ENCODE data around the gene BLOC1S3.
A peak's percentile ranks its signal among the peaks of the same experiment; 100 is the strongest.

The BLOC1S3 gene, protein sequence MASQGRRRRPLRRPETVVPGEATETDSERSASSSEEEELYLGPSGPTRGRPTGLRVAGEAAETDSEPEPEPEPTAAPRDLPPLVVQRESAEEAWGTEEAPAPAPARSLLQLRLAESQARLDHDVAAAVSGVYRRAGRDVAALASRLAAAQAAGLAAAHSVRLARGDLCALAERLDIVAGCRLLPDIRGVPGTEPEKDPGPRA
- 6.3 to 15.5 reads per million in 2 experiments for total RNA-seq

- peak; percentile 100 for DNase-seq (ENCODE audit: low read depth)
These were observed at the start of gene BLOC1S3 for GRCh38 chr19:45178262-45179071. Gene BLOC1S3, plus strand, starts transcription at chr19:45178784. Its CDS starts 513 bp downstream, at chr19:45179297.

DNA sequence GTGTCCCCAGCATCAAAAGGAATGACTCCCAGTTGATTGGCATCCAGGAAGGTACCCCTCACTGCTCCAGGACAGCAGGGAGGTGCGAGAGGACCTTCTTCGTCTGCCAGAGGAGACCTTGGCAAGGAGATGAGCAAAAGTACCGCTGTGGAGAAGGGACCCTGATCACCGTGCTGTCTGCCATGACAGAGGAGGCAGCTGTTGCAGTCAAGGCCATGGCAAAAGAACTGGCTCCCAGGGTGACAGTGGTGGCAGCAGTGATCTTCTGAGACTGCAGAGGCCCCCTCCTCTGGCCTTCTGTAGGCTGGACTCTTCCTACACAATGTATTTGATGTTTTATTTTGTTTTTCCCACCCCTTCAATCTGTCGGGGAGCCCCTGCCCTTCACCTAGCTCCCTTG, 49.8 kb upstream of the BLOC1S3 start:
- DNase-seq (ENCODE audit: low read depth), result no peak

GRCh38 chr19:45130236-45130635, 48.3 kb upstream of the BLOC1S3 start:
- DNase-seq (ENCODE audit: low read depth), result no peak

- no peak for DNase-seq (ENCODE audit: low read depth)
These were observed 47.5 kb upstream of the BLOC1S3 start for GRCh38 chr19:45130888-45131615.

GRCh38 chr19:45133661-45134060, 44.9 kb upstream of the BLOC1S3 start:
- DNase-seq (ENCODE audit: low read depth), result no peak

- DNase-seq (ENCODE audit: low read depth), result no peak
These were observed 43.3 kb upstream of the BLOC1S3 start for GRCh38 chr19:45135176-45135885.

- DNase-seq (ENCODE audit: low read depth), result no peak
These were observed 41.9 kb upstream of the BLOC1S3 start for GRCh38 chr19:45136507-45137178.

GRCh38 chr19:45137179-45137761, 41.3 kb upstream of the BLOC1S3 start:
- no peak for DNase-seq (ENCODE audit: low read depth)

- DNase-seq (ENCODE audit: low read depth), result no peak
These were observed 40.3 kb upstream of the BLOC1S3 start for GRCh38 chr19:45138303-45138751.

DNA sequence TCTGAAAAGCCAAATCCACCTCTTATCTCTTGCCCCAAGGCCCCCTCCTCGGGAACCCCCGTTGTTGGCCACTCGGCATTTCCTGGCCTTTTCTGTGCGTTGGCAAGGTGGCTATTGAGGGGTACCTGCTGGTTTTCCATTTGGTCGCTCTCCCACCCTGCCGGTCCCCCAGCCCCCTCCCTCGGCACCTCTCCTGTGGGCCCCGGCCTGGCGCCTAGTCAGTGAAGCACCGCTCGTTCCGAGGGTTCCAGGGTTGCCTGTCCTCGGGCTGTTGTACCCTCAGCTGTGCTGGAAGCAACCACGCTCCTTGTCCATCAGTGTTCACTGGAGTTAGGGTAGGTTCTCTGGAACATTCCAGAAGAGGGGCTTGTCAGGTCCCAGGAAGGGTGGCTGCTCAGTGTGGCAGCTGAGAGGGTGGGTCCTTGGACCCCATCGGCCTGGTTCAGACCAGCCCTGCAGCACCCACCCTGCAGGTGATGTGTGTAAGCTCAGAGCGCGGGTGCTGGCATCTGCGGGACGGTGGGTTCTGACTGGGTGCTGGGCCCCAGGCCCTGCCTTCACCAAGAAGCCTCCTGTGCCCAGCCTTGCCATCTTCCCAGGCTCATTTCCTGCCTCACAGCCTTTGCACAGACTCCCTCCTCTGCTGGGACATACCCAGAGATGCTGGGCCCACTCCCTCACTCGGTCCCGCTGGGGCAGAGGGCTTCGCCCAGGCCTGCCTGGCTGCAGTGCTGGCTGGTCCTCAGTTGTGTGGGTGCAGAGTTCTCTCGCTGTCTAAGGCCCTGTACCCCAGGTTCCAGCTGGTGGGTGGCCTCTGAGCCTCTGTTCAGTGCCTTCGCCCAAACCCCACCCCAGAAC, 39.1 kb upstream of the BLOC1S3 start:
- no peak for DNase-seq (ENCODE audit: low read depth)

DNA sequence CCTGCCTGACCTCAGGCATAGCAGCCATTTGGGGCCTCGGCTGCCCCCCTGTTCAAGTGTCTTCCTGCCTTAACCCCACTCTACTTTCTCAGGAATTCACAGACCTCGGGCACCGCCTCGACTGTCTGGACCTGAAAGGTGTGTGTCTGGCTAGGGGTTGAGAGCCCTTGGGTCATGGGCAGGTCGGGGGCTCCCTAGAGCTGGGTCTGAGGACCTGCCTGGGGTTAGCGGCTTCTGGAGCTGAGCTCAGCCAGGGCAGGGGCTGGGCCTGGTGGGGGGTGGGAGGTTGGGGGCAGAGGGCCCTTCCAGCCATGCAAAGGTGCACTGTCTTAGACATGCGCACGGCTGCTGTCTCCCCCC, 38.5 kb upstream of the BLOC1S3 start:
- DNase-seq (ENCODE audit: low read depth), result no peak

- no peak for DNase-seq (ENCODE audit: low read depth)
These were observed 38.1 kb upstream of the BLOC1S3 start for GRCh38 chr19:45140533-45140932.

- no peak for DNase-seq (ENCODE audit: low read depth)
These were observed 37.2 kb upstream of the BLOC1S3 start for GRCh38 chr19:45141203-45141900.

DNA sequence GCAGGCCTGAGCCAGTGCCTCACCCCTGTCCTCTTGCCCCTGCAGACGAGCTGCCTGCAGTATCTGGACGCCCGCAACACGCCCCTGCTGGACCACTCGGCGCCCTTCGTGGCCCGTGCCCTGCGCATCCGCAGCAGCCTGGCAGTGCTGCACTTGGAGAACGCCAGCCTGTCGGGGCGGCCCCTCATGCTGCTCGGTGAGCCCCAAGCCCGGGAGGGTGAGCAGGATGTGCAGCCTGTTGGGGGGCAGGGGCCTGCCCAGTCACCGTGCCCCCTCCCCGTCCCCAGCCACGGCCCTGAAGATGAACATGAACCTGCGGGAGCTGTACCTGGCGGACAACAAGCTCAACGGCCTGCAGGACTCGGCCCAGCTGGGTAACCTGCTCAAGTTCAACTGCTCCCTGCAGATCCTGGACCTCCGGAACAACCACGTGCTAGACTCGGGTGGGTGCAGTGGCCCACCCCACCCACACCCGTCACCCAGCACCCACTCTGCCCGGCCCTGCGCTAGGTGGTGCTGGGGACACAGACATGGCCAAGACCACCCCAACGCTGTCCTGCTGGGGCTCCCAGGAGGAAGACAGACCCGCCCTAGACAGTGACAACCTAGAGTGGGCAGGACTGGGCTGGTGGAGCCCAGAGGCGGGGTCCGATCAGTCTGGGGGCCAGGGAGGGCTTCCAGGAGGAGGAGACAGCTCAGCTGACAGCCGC, 36.4 kb upstream of the BLOC1S3 start:
- no peak for DNase-seq (ENCODE audit: low read depth)

DNA sequence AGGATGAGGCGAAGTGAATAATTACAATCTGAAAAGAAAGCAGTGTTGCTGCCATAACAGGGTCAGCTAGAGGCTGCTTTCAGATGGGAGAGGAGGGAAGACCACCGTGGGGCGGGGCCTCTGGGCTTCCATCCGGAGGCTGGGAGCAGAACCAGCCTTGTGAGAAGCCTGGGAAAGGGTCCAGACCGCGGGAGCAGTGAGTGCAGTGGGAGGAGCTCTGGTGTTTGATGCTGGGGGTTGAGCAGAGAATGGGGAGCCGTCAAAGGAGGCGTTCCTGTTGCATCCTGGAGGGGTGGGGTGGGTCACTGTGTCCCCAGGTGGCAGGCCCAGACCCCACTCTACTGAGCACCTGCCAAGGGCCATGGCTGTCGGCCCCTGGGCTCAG, 35.9 kb upstream of the BLOC1S3 start:
- DNase-seq (ENCODE audit: low read depth), result no peak

DNA sequence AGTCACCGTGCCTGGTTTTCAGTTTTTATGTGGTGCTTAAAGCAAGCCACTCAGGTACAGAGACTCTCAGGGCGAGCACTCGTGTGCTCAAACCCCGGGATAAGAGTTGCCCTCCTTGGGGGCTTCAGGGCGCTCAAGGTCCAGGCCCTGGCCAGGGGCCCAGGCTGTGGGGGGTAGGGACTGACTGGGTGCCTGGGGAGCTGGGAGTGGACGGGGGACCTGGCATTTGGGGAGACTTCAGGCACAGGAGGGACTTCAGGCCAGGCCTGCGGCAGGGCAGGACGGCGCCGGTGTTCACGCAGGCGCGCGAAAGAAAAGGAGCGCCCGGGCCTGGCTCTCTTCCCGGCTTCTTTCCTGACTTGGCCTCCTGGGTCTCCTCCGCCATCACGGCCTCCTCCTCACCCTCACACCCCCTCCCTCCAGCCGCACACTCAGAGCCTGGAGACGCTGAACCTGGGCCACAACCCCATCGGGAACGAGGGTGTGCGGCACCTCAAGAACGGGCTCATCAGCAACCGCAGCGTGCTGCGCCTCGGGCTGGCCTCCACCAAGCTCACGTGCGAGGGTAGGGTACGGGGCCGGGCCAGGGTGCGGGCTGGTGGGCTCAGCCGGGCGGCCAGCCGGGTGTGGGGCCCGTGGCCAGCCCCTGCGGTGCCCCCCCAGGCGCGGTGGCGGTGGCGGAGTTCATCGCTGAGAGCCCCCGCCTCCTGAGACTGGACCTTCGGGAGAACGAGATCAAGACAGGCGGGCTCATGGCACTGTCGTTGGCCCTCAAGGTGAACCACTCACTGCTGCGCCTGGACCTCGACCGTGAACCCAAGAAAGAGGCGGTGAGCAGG, 33.9 kb upstream of the BLOC1S3 start:
- no peak for DNase-seq (ENCODE audit: low read depth)

DNA sequence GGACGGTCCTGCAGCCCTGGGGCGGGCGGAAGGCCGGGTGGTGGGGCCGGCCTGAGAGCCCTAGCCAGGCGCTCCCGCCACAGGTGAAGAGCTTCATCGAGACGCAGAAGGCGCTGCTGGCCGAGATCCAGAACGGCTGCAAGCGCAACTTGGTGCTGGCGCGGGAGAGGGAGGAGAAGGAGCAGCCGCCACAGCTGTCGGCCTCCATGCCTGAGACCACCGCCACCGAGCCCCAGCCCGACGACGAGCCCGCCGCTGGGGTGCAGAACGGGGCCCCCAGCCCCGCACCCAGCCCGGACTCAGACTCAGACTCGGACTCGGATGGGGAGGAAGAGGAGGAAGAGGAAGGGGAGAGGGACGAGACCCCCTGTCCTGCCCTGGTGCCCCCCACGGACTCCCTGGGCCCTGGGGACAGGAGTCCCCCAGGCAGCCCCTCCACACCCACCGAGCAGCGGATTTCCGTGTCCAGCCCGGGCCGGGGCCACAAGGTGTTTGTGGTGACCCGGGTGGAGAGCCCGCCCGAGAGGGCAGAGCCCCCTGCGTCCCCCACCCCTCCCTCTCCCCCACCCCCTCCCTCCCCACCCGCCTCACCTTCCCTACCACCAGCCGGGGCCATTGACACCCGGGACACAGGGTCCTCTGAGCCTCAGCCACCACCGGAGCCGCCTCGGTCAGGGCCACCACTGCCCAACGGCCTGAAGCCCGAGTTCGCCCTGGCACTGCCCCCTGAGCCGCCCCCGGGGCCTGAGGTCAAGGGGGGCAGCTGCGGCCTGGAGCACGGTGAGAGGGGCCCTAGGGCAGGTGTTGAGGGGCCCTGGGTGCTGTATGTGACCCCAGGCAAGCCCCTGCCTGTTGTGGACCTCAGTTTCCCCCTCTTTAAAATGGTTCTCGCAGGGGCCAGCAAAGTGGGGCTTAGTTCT, 33.1 kb upstream of the BLOC1S3 start:
- no peak for DNase-seq (ENCODE audit: low read depth)
